GM12874 (cell line): ENCODE data around the gene GALNT1.

Experiments used
- TF ChIP-seq, protein P1 (sequence below): IDR thresholded peaks from 2 replicates; pipeline ENCODE4 v1.5.1; 2011; ENCODE audit warnings: low read depth, mild to moderate bottlenecking, control low read depth, low read length, moderate library complexity; ENCODE audit not compliant: insufficient read depth

The GALNT1 gene

DNA sequence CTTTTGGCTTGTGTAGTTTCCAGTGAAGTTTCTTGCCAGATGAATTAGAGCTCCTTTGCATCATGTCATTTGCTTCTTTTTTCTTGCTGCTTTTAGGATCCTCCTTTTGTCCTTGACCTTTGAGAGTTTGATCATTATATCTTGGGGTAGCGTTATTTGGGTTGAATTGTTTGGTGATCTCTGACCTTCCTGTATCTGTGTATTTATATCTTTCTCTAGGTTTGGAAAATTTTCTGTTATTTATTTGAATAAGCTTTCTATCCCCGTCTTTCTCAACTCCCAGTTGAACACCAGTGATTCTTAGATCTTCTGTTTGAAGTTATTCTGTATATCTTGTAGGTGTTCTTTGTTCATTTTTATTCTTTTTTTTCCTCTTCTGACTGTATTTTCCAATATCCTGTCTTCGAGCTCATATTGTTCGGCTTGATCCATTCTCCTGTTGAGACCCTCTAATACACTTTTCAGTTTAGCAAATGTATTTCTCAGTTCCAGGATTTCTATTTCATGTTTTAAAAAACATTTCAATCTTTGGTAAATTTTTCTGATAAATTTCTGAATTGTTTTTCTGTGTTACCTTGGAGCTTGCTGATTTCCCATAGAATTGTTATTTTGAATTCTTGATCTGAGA is 20.8 kb downstream of the GALNT1 start:
- TF ChIP-seq, protein P1, sequence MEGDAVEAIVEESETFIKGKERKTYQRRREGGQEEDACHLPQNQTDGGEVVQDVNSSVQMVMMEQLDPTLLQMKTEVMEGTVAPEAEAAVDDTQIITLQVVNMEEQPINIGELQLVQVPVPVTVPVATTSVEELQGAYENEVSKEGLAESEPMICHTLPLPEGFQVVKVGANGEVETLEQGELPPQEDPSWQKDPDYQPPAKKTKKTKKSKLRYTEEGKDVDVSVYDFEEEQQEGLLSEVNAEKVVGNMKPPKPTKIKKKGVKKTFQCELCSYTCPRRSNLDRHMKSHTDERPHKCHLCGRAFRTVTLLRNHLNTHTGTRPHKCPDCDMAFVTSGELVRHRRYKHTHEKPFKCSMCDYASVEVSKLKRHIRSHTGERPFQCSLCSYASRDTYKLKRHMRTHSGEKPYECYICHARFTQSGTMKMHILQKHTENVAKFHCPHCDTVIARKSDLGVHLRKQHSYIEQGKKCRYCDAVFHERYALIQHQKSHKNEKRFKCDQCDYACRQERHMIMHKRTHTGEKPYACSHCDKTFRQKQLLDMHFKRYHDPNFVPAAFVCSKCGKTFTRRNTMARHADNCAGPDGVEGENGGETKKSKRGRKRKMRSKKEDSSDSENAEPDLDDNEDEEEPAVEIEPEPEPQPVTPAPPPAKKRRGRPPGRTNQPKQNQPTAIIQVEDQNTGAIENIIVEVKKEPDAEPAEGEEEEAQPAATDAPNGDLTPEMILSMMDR = no peak

DNA sequence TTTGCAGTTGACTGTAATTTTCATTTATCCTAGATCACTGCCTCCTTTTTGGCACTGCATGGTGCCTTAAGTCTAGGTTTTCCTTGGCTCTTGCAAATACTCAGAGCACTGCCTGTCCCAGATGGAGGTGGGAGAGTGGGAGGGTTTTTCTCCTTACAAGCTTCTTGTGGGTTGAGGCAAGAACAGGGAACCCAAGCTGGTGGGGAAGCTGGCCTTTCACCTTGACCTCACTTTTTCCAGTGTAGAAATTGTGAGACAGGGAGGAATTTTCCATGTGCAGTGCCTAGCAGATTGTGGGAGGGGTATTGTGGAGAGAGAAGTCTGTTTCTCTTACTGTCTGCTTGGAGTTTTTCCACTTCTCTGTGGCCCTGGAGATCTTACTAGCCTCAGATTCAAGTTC is 21.5 kb downstream of the GALNT1 start:
- TF ChIP-seq, protein P1 = no peak

GRCh38 chr18:35603528-35603927 is 22.0 kb downstream of the GALNT1 start:
- TF ChIP-seq, protein P1 = no peak

DNA sequence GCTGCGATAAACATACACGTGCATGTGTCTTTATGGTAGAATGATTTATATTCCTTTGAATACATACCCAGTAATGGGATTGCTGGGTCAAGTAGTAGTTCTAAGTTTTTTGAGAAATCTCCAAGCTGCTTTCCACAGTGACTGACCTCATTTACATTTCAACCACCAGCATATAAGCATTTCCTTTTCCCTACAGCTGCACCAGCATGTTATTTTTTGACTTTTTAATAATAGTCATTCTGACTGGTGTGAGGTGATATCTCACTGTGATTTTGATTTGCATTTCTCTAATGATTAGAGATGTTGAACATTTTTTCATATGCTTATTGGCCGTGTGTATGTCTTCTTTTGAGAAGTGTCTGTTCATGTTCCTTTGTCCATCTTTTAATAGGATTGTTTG is 22.8 kb downstream of the GALNT1 start:
- TF ChIP-seq, protein P1 = no peak

DNA sequence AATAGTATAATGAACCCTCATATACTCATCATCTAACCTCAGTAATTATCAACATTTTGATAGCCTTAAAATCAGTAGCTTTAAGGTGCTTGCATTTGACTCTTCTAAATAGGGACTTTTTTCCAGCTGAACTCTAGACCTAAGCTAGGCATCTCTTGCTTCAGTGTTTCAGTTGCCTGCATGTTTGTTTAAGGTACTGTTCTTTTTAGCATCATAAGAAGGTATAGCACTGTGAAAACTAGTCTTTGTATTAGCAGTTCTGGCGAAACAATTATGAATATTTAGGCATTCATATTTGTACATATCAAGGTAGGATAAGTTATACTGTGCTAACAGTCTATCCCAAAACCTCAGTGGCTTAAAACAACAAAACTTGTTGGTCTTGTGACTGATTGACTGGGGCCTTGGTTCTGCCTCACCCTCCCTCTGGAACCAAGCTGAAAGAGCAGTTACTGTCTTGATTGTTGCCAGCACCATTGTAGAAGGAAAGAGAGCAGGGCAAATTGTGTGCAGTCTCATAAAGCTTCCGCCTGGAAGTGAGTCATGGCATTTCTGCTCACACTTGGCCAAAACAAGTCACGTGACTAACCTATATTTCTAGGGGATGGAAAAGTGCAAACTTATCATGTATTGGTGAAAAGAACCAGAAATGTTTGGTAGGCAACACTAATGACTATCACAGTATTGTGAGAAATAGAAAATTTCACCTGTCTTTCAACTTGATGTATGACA is 24.3 kb downstream of the GALNT1 start:
- TF ChIP-seq, protein P1 = no peak

DNA sequence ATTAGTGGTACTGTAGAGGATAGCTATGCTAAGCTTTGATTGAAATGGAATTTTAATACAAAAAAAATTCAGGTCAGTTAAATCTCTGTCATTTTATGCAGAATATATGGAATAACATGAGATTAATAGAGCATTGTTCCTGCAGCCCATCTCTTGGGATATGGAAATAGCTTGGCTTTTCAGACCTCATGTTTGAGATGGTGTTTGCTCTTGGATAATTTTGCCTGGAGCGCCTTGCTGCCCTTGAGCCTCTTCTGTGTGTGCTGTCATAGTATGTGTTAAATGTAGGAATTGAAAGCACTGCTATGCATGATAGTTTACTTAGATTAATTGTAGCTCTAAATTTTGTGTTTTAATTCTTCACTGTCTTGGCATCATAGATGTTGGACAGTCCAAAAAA is 27.7 kb downstream of the GALNT1 start:
- TF ChIP-seq, protein P1 = no peak

DNA sequence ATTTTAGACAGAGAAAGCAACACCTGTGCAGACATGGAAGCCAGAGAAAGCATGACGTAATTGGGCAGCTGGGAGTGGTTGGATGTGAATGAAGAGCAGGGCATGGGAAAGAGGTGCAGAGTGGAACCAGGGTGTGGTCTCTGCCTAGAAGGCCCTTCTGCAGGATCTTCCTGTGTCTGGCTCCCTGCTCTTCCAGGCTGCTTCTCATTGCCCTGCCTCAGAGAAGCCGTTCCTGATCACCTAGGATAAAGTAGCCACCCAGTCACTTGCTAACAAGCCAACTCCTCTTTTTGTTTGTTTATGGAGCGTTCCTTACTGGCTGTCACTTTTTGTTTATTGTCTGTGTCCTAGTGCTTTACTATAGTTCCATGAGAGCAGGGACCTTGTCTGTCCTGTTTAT is 28.5 kb downstream of the GALNT1 start:
- TF ChIP-seq, protein P1 = no peak
